GM19238 (cell line): ENCODE data around the gene WNT11.

Experiments used
- DNase-seq: peaks from one replicate; pipeline ENCODE4 v3.0.0; 2011; ENCODE audit warnings: low spot score; ENCODE audit not compliant: insufficient read length

Gene WNT11

GRCh38 chr11:76156971-76157427, 49.3 kb downstream of the WNT11 start:
- no peak for DNase-seq

DNA sequence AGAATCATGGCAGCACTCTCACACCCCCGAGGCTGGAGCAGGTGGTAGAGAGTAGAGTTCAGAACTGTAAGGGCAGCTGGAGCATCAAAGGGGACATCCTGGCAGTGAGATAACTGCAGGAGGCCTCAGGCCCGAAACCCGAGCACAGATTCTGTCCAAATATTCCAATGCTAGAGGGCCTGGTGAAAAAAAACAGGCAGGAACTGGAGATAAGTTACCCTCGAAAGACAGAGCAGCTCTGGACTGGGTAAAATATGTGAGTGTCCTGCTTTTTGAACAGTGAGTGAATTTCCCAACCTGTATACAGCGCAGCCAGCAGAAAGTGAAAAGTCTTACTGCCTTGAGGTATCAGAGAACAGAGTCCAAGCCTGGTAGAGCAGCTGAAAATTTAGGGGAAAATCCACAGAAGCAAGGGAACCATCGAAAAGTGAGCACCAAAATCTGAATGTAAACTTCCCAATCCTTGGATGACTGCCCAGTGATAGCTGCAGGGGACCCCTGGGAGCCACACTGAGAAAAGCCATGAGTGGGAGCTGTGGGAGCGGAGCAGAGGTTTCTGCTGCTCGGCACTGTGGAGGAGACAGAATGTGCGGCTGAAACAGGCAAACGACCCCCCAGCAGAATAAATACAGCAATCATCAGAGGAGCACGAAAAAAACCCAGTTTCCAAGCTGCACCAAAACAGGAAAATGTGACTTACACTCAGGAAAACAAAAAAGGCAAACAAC, 50.6 kb downstream of the WNT11 start:
- no peak for DNase-seq

- no peak for DNase-seq
These were observed 52.8 kb downstream of the WNT11 start for GRCh38 chr11:76153571-76153923.

DNA sequence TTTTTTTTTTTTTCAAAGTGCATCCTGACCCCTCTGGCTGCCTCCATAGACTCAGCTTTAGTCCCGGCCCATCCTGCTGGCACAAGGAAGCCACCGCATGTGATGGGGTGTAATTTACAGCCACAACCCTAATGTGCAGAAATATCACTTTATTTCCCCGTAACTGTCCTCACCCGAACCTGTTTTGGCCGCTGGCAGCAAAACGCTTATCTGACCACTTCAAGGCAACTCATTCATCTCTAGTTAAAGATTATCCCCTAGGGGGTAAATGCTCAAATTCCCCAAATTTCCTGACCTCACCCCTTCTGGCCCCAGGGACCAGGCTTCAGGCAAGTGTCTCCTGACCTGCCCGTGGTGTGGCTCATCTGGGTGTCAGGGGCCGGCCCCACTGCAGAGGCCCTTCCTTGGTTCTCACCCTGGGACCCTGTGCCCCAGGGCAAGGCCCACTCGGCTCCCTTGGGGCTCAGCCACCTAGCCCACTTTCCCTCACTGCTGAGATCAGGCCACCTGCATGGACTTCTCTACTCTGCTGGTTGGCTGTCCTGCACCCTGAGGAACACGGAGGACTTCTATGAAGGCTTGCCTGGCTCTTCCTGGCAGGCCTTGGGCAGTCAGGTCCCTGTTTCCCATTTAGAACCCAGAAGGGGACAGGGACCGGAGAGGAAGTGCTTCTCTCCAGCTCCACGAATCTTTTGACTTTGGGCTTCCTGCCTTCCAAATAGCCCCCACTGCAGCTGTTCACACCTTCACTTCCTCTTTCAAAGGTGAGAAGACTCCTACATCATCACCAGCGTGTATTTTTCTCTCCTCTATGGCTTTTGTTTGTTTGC, 53.3 kb downstream of the WNT11 start:
- peak; percentile 61 for DNase-seq

- peak; percentile 86 for DNase-seq
These were observed 54.1 kb downstream of the WNT11 start for GRCh38 chr11:76152086-76152681.

DNA sequence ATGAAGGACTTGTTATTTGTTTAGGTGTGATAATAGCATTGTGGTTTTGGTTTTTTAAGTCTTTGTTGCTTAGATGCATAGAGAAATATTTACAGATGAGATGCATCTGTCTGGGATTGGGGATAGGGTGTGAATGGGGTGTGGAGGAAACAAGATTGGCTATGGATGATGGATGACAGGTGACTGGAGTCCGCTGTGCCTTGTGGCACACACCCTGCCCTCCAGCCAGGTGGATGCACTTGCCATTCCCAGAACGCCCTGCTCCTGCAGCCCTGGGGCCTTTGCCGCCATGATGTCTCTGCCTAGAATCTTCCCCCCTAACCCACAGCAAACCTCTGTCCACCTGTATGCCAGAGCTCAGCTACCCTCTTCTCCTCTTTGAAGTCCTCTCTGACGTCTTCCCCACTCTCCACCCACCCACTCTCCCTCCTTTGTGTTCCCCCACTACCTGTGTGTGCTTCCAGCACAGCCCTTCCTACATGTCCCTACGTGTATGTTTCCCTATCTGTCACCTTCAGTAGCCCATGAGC, 54.7 kb downstream of the WNT11 start:
- DNase-seq = no peak

DNA sequence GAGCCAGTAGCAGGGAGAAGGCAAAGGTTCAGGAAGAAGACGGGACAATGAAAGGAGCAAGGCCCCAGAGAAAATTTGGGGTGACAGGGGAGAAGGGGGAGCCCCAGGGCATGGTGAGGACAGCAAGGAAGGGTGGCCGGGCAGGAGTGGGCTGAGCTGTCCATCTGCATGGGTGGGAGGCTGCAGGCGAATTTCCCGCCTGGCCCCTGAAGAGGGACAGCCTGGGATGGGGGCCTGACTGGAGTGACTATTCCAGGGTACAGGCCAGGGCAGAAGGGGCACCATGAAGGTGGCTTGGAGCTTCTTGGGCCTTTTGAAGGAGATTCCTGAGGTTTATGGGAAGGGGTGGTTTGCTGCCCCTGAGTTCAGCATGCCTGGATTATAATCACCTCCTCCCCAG, 56.2 kb downstream of the WNT11 start:
- no peak for DNase-seq

DNA sequence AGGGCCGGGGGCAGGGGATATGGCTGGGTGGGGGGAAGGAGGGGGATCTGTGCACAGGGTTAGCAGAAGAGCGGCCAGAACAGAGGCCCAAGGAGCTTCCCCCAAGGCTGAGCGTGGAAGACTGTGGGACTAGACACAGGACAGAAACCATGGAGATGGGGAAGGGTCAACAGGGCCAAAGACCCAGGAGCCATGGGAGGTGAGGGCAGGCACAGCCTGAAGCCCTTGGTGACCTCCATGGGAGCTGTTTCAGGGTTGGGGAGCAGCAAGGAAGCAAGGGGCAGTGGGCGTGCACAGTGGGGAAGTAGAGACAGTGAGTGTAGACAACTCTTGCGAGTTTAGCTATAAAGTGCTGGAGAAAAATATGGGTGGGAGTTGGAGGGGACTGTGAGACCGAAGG, 56.6 kb downstream of the WNT11 start:
- DNase-seq = no peak

DNA sequence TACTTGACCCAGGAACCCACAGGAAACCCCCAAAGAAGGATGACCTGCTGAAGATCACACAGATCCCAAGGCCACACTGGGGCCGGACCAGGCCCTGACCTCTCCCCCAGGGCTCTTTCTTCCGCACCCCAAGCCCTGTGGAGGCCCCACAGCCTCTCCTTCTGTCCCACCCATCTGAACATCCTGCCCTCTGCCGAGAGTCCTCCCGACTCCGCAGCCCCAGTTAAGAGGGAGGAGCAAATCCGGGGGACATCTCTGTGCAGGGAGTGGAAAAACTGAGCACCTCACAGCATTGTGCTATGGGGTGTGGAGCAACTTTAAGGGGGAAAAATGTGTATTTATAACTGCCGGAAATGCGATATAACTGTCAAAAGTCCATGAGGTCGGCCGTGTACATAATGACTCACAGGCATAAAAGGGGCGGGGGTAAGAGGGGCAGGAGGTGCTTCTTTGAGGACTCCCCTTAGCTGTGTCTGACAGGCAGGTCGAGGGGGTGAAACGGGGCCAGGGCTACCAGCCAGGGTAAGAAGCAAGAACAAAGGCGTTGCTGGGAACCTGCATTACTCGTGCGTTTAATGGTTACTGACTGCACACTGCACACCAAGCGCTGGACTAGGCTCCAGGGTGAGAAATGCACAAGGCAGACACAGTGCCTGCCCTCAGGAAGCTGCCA, 57.2 kb downstream of the WNT11 start:
- DNase-seq = no peak

DNA sequence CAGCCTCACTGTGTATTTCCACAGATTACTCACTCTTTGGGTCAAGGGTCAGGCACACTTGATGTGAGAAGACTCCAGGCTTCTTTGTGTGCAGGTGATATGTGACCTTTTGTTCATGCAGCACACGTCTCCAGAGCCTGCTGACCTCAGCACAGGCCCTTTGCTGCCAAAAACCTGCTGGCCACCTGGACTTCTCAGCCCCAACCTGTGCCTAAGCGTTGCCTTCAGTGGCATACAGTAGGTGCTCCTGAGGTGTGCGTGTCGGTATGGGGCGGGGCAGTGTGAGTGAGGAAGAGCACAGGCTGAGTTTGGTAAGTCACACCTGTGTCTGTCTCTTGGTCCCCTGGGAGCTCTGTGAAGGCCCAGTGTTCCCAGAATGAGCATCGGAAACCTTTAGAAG, 58.1 kb downstream of the WNT11 start:
- DNase-seq = no peak

DNA sequence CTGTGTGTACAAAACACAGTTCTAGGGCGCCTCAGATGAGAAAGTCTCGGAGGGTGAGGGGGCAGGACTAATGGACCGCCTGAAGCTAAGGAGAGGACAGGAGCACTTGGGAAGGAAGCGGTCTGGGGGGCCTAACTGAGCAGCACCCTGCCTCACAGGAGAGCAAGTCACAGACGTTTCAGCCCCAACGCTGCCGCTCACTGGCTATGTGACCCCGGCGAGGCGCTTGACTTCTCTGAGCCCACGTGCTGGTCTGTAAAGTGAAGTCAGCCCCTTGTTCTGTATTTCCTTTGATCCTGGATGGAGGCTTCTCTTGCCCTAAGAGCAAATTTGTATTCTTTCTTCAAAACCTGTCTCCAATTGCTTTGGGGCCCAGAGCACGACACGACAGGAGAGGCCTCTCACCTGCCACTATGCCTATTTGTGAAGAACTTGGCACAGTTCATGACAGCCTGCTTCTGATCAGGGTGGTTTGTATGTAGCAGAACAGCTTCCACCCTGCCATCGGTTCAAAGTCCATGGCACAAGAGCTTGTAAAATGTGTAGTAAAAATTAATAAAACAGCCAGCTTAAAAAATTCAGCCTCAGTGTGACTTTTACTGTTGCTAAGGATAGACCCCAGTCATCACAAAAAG, 59.1 kb downstream of the WNT11 start:
- DNase-seq = no peak

DNA sequence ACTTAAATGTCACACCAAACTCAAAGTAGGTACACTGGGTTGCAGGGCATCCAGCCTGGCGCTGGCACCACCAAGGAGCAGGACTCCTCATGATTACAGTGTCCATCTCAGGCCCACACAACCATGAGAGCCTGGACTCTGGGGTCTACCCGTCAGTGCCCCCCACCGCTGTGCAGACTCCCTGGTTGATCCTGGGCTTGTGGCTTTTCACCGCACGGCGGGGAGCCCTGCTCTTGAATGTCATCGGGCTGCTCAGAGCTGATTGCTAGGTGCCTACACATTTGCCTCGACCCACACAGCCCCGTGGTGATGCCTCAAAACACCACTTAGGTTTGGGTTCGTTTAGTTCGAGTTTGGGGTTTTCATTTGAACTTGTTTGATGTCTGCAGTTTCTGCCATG, 63.0 kb downstream of the WNT11 start:
- DNase-seq = no peak

GRCh38 chr11:76141901-76142588, 64.3 kb downstream of the WNT11 start:
- no peak for DNase-seq

DNA sequence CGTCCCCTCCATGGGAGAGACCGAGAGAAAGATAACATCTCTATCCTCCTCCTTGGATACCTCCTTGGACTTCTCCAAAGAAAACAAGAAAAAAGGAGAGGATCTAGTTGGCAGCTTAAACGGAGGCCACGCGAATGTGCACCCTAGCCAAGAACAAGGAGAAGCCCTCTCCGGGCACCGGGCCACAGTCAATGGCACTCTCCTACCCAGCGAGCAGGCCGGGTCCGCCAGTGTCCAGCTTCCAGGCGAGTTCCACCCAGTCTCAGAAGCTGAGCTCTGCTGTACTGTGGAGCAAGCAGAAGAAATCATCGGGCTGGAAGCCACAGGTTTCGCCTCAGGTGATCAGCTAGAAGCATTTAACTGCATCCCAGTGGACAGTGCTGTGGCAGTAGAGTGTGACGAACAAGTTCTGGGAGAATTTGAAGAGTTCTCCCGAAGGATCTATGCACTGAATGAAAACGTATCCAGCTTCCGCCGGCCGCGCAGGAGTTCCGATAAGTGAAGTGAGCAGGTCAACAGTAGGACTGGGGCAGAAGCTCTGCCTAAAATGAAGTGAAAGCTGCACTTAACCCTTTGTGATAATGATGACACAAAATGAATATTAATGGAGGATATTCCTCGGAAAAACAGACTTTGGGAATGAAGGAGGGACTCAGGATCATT, 65.3 kb downstream of the WNT11 start:
- no peak for DNase-seq

GRCh38 chr11:76139314-76139713, 67.0 kb downstream of the WNT11 start:
- no peak for DNase-seq
